ENCODE data around the gene PLCB3. TPM values are rescaled to one million over a fixed set of nuclear protein-coding genes. Genes with fewer than 3 reads are reported as not detected.

Gene PLCB3
- total and polyA plus RNA-seq, 8 donors = 5.7 to 13.1 (median 6.9) TPM

- H3K27me3 ChIP-seq = peaks cover 0 to 23% (median 13%) of the 10 kb centered on the region in 4 donors
- 90 to 96% methylated on average over 4 of the region's 4 CpGs for WGBS, 2 donors
- ATAC-seq (no peak), FAIRE-seq (no peak), DNase-seq (no peak)
- no peaks in the 10 kb centered on the region for H3K9me3 ChIP-seq
- no peaks in the 10 kb centered on the region for H3K36me3 ChIP-seq
- H3K4me3 ChIP-seq = no peak overlapping the region
- H3K27ac ChIP-seq = no peak overlapping the region
- TF ChIP-seq, protein P1, sequence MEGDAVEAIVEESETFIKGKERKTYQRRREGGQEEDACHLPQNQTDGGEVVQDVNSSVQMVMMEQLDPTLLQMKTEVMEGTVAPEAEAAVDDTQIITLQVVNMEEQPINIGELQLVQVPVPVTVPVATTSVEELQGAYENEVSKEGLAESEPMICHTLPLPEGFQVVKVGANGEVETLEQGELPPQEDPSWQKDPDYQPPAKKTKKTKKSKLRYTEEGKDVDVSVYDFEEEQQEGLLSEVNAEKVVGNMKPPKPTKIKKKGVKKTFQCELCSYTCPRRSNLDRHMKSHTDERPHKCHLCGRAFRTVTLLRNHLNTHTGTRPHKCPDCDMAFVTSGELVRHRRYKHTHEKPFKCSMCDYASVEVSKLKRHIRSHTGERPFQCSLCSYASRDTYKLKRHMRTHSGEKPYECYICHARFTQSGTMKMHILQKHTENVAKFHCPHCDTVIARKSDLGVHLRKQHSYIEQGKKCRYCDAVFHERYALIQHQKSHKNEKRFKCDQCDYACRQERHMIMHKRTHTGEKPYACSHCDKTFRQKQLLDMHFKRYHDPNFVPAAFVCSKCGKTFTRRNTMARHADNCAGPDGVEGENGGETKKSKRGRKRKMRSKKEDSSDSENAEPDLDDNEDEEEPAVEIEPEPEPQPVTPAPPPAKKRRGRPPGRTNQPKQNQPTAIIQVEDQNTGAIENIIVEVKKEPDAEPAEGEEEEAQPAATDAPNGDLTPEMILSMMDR (IDR thresholded peaks at IDR 0.05) = no peak
- H3K4me1 ChIP-seq = peaks cover 10 to 30% (median 18%) of the 10 kb centered on the region in 3 donors
- intact Hi-C loops (cut with DNase I) = loop anchor here in 2 of 3 donors (10.0 kb wide), 2 partner anchors 91 to 301 kb away; partner anchors contain the start of gene FERMT3 (in 1 of the 2)
Measured at GRCh38 chr11:64295760-64296159, 44.4 kb downstream of the PLCB3 start.

- Histone ChIP-seq H3K27me3 (peaks cover 0 to 23% (median 13%) of the 10 kb centered on the region in 4 donors), H3K4me3 (no peak overlapping the region), H3K27ac (no peak overlapping the region), H3K9me3 (no peaks in the 10 kb centered on the region), H3K4me1 (peaks cover 11 to 32% (median 18%) of the 10 kb centered on the region in 3 donors), H3K36me3 (no peaks in the 10 kb centered on the region)
- TF ChIP-seq, protein P1 (IDR thresholded peaks at IDR 0.05) = no peak
- intact Hi-C loops (cut with DNase I) = loop anchor here in 2 of 3 donors (10.0 kb wide), 2 partner anchors 91 to 301 kb away; partner anchors contain the start of gene FERMT3 (in 1 of the 2)
- no peak for ATAC-seq
- no peak for FAIRE-seq
- 45 to 61% methylated on average over 1 of the region's 1 CpG for WGBS, 2 donors
- DNase-seq = no peak
Measured at GRCh38 chr11:64296236-64296635, 44.9 kb downstream of the PLCB3 start.

DNA sequence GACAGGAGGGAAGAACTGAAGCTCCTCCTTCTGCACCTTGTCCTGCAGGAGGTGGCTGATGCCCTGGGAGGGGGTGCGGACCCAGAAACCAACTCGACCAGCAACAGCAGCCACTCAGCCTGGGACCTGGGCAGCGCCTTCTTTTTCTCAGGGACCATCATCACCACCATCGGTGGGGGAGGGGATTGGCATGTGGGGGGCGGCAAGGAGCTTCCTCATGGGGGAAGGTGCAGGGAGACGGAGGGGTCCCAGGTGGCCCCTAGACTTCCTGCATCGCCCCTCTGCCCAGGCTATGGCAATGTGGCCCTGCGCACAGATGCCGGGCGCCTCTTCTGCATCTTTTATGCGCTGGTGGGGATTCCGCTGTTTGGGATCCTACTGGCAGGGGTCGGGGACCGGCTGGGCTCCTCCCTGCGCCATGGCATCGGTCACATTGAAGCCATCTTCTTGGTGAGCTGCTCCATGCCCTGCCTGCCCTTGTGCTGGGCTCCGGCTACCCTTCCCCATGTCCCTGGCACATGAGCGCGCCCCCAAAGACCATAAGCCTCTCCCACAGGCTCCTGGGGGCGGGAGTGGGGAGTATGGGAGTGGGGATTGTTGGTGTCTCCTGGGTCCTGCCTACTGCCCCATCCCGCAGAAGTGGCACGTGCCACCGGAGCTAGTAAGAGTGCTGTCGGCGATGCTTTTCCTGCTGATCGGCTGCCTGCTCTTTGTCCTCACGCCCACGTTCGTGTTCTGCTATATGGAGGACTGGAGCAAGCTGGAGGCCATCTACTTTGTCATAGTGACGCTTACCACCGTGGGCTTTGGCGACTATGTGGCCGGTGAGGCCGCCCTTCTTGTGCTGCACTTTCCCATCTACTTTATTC lies 45.7 kb downstream of the PLCB3 start:
- no peak overlapping the region for H3K4me3 ChIP-seq
- H3K27me3 ChIP-seq = peaks cover 0 to 23% (median 13%) of the 10 kb centered on the region in 4 donors
- FAIRE-seq = no peak
- H3K9me3 ChIP-seq = no peaks in the 10 kb centered on the region
- 22 to 27% methylated on average over 27 to 34 of the region's 34 CpGs for WGBS, 2 donors
- H3K27ac ChIP-seq = no peak overlapping the region
- H3K4me1 ChIP-seq = peaks cover 11 to 25% (median 13%) of the 10 kb centered on the region in 3 donors
- no peak for ATAC-seq
- H3K36me3 ChIP-seq = no peaks in the 10 kb centered on the region
- TF ChIP-seq, protein P1 (IDR thresholded peaks at IDR 0.05) = no peak
- intact Hi-C loops (cut with DNase I) = loop anchor here in 2 of 3 donors (10.0 kb wide), 2 partner anchors 92 to 302 kb away; partner anchors contain the start of gene FERMT3 (in 1 of the 2)
- no peak for DNase-seq

GRCh38 chr11:64297699-64298358 lies 46.5 kb downstream of the PLCB3 start:
- no peaks in the 10 kb centered on the region for H3K9me3 ChIP-seq
- intact Hi-C loops (cut with DNase I) = loop anchor here in 2 of 3 donors (10.0 kb wide), 2 partner anchors 93 to 303 kb away; partner anchors contain the start of gene FERMT3 (in 1 of the 2)
- FAIRE-seq (no peak), DNase-seq (peak in 2 of 6 donors; percentile 61 to 80), ATAC-seq (no peak)
- peaks cover 10 to 21% (median 11%) of the 10 kb centered on the region in 3 donors for H3K4me1 ChIP-seq
- WGBS, 2 donors = 46 to 55% methylated on average over 18 of the region's 18 CpGs
- H3K27ac ChIP-seq = no peak overlapping the region
- no peaks in the 10 kb centered on the region for H3K36me3 ChIP-seq
- H3K27me3 ChIP-seq = peaks cover 0 to 21% (median 11%) of the 10 kb centered on the region in 4 donors
- TF ChIP-seq, protein P1 (IDR thresholded peaks at IDR 0.05) = no peak
- H3K4me3 ChIP-seq = no peak overlapping the region
